HEK293 (cell line): Measurements from ENCODE around the gene KLK13.

Experiments used
- BCL11B ChIP-seq: fragments of 450-650 bp; formaldehyde crosslinking; IDR thresholded peaks from 2 replicates; pipeline ENCODE4 v1.5.1; 2016; ENCODE audit warnings: low read depth, missing biosample characterization, missing genetic modification characterization
- EGR2 ChIP-seq: fragments of 450-650 bp; formaldehyde crosslinking; IDR thresholded peaks from 2 replicates; pipeline ENCODE4 v1.5.1; 2016; ENCODE audit warnings: low read depth, missing biosample characterization, missing genetic modification characterization
- SP7 ChIP-seq: fragments of 450-650 bp; formaldehyde crosslinking; IDR thresholded peaks from 2 replicates; pipeline ENCODE4 v1.5.1; 2016; ENCODE audit warnings: missing biosample characterization, missing genetic modification characterization
- WT1 ChIP-seq: fragments of 450-650 bp; formaldehyde crosslinking; IDR thresholded peaks from 2 replicates; pipeline ENCODE4 v1.5.1; 2016; ENCODE audit warnings: missing biosample characterization, missing genetic modification characterization
- ZFP37 ChIP-seq: fragments of 450-650 bp; formaldehyde crosslinking; IDR thresholded peaks from 2 replicates; pipeline ENCODE4 v1.5.1; 2016; ENCODE audit warnings: missing biosample characterization, missing genetic modification characterization
- ZNF10 ChIP-seq: fragments of 450-650 bp; formaldehyde crosslinking; IDR thresholded peaks from 2 replicates; pipeline ENCODE4 v1.5.1; 2017; ENCODE audit warnings: missing biosample characterization, missing genetic modification characterization
- ZNF169 ChIP-seq: fragments of 450-650 bp; formaldehyde crosslinking; IDR thresholded peaks from 2 replicates; pipeline ENCODE4 v1.5.1; 2016; ENCODE audit warnings: missing biosample characterization, missing genetic modification characterization
- ZNF274 ChIP-seq, 2 experiments: fragments of 200-500 bp in 1 of 2; fragments of 450-650 bp in 1 of 2; sonication (Bioruptor generic) in 1 of 2; formaldehyde crosslinking in 1 of 2; IDR thresholded peaks; 2 replicates each; pipeline versions ENCODE4 v1.5.1 to v1.6.1; 2014 to 2016; ENCODE audit warnings: borderline replicate concordance in 1 of 2, inconsistent platforms in 1 of 2, low read length in 1 of 2, missing biosample characterization in 1 of 2, missing genetic modification characterization in 1 of 2
- ZNF398 ChIP-seq: fragments of 450-650 bp; formaldehyde crosslinking; IDR thresholded peaks from 2 replicates; pipeline ENCODE4 v1.5.1; 2017; ENCODE audit warnings: missing biosample characterization, missing genetic modification characterization
- ZNF423 ChIP-seq: fragments of 450-650 bp; formaldehyde crosslinking; IDR thresholded peaks from 2 replicates; pipeline ENCODE4 v1.5.1; 2016; ENCODE audit warnings: missing biosample characterization, missing genetic modification characterization
- ZNF521 ChIP-seq: fragments of 450-650 bp; formaldehyde crosslinking; IDR thresholded peaks from 2 replicates; pipeline ENCODE4 v1.5.1; 2017; ENCODE audit warnings: missing biosample characterization, mild to moderate bottlenecking, missing genetic modification characterization
- ZNF544 ChIP-seq: fragments of 450-650 bp; formaldehyde crosslinking; IDR thresholded peaks from 2 replicates; pipeline ENCODE4 v1.5.0; 2017; ENCODE audit warnings: missing biosample characterization, missing genetic modification characterization
- ZNF549 ChIP-seq: fragments of 450-650 bp; IDR thresholded peaks from 2 replicates; pipeline ENCODE4 v1.5.1; 2018; ENCODE audit warnings: missing biosample characterization, missing genetic modification characterization, mild to moderate bottlenecking, inconsistent platforms, moderate library complexity
- ZNF561 ChIP-seq: fragments of 450-650 bp; IDR thresholded peaks from 2 replicates; pipeline ENCODE4 v1.5.1; 2018; ENCODE audit warnings: missing biosample characterization, missing genetic modification characterization, borderline replicate concordance
- ZNF585B ChIP-seq: fragments of 450-650 bp; formaldehyde crosslinking; IDR thresholded peaks from 2 replicates; pipeline ENCODE4 v1.5.1; 2016; ENCODE audit warnings: missing biosample characterization, missing genetic modification characterization
- ZNF639 ChIP-seq: fragments of 450-650 bp; formaldehyde crosslinking; IDR thresholded peaks from 2 replicates; pipeline ENCODE4 v1.5.1; 2016; ENCODE audit warnings: missing biosample characterization, missing genetic modification characterization
- ZSCAN16 ChIP-seq: fragments of 450-650 bp; formaldehyde crosslinking; IDR thresholded peaks from 2 replicates; pipeline ENCODE4 v1.5.1; 2016; ENCODE audit warnings: missing biosample characterization, missing genetic modification characterization
- TF ChIP-seq, protein P1 (sequence below): fragments of 450-650 bp; formaldehyde crosslinking; IDR thresholded peaks from 2 replicates; pipeline ENCODE4 v1.5.1; 2016; ENCODE audit warnings: missing biosample characterization, missing genetic modification characterization, low read depth
- TF ChIP-seq, protein P2 (sequence below): fragments of 450-650 bp; formaldehyde crosslinking; IDR thresholded peaks from 2 replicates; pipeline ENCODE4 v1.5.1; 2016; ENCODE audit warnings: missing biosample characterization, missing genetic modification characterization
- TF ChIP-seq, protein P3 (sequence below): fragments of 450-650 bp; formaldehyde crosslinking; IDR thresholded peaks from 2 replicates; pipeline ENCODE4 v1.5.1; 2017; ENCODE audit warnings: missing biosample characterization, mild to moderate bottlenecking, missing genetic modification characterization, moderate library complexity
- TF ChIP-seq, protein P4 (sequence below): fragments of 450-650 bp; formaldehyde crosslinking; IDR thresholded peaks from 2 replicates; pipeline ENCODE4 v1.5.1; 2017; ENCODE audit warnings: missing biosample characterization, missing genetic modification characterization

KLK13 gene

GRCh38 chr19:51091895-51092873 lies 27.3 kb upstream of the KLK13 start (continued):
- TF ChIP-seq ZNF639 (tag by site-specific recombination), result no peak
- TF ChIP-seq, protein P1, sequence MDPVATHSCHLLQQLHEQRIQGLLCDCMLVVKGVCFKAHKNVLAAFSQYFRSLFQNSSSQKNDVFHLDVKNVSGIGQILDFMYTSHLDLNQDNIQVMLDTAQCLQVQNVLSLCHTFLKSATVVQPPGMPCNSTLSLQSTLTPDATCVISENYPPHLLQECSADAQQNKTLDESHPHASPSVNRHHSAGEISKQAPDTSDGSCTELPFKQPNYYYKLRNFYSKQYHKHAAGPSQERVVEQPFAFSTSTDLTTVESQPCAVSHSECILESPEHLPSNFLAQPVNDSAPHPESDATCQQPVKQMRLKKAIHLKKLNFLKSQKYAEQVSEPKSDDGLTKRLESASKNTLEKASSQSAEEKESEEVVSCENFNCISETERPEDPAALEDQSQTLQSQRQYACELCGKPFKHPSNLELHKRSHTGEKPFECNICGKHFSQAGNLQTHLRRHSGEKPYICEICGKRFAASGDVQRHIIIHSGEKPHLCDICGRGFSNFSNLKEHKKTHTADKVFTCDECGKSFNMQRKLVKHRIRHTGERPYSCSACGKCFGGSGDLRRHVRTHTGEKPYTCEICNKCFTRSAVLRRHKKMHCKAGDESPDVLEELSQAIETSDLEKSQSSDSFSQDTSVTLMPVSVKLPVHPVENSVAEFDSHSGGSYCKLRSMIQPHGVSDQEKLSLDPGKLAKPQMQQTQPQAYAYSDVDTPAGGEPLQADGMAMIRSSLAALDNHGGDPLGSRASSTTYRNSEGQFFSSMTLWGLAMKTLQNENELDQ (tag by site-specific recombination), result peak; percentile 96
- no peak for TF ChIP-seq ZFP37 (tag by site-specific recombination)
- TF ChIP-seq ZNF274 (IDR thresholded peaks at IDR 0.05; ENCODE audit: low read length), result no peak
- no peak for TF ChIP-seq ZNF274 (tag by site-specific recombination; IDR thresholded peaks at IDR 0.05; ENCODE audit: borderline replicate concordance)
- TF ChIP-seq, protein P2, sequence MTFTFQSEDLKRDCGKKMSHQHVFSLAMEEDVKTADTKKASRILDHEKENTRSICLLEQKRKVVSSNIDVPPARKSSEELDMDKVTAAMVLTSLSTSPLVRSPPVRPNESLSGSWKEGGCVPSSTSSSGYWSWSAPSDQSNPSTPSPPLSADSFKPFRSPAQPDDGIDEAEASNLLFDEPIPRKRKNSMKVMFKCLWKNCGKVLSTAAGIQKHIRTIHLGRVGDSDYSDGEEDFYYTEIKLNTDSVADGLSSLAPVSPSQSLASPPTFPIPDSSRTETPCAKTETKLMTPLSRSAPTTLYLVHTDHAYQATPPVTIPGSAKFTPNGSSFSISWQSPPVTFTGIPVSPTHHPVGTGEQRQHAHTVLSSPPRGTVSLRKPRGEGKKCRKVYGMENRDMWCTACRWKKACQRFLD (tag by site-specific recombination), result no peak
- TF ChIP-seq, protein P3, sequence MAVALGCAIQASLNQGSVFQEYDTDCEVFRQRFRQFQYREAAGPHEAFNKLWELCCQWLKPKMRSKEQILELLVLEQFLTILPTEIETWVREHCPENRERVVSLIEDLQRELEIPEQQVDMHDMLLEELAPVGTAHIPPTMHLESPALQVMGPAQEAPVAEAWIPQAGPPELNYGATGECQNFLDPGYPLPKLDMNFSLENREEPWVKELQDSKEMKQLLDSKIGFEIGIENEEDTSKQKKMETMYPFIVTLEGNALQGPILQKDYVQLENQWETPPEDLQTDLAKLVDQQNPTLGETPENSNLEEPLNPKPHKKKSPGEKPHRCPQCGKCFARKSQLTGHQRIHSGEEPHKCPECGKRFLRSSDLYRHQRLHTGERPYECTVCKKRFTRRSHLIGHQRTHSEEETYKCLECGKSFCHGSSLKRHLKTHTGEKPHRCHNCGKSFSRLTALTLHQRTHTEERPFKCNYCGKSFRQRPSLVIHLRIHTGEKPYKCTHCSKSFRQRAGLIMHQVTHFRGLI, result no peak
- TF ChIP-seq ZSCAN16 (tag by site-specific recombination), result peak; percentile 81
- TF ChIP-seq ZNF423 (tag by site-specific recombination), result no peak
- TF ChIP-seq ZNF585B (tag by site-specific recombination), result no peak
- no peak for TF ChIP-seq ZNF549
- no peak for TF ChIP-seq ZNF521
- peak; percentile 42; the same call in 1 of the 2 replicates for TF ChIP-seq SP7
- TF ChIP-seq ZNF10, result no peak
- peak; percentile 90 for TF ChIP-seq EGR2 (tag by site-specific recombination)
- no peak for TF ChIP-seq ZNF561 (tag by site-specific recombination)
- TF ChIP-seq, protein P4, sequence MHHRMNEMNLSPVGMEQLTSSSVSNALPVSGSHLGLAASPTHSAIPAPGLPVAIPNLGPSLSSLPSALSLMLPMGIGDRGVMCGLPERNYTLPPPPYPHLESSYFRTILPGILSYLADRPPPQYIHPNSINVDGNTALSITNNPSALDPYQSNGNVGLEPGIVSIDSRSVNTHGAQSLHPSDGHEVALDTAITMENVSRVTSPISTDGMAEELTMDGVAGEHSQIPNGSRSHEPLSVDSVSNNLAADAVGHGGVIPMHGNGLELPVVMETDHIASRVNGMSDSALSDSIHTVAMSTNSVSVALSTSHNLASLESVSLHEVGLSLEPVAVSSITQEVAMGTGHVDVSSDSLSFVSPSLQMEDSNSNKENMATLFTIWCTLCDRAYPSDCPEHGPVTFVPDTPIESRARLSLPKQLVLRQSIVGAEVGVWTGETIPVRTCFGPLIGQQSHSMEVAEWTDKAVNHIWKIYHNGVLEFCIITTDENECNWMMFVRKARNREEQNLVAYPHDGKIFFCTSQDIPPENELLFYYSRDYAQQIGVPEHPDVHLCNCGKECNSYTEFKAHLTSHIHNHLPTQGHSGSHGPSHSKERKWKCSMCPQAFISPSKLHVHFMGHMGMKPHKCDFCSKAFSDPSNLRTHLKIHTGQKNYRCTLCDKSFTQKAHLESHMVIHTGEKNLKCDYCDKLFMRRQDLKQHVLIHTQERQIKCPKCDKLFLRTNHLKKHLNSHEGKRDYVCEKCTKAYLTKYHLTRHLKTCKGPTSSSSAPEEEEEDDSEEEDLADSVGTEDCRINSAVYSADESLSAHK, result 0 out of 2 replicates have a peak, but pooled peaks have one; percentile 42
- 0 out of 2 replicates have a peak, but pooled peaks have one; percentile 37 for TF ChIP-seq ZNF398 (tag by site-specific recombination)
- TF ChIP-seq WT1, result no peak
- TF ChIP-seq BCL11B, result no peak
- no peak for TF ChIP-seq ZNF169
- TF ChIP-seq ZNF544 (tag by site-specific recombination), result no peak
